Testis (tissue), 3 donors: ENCODE measurements around the gene MEPE. TPM values are rescaled to one million over a fixed set of nuclear protein-coding genes. Genes with fewer than 3 reads are reported as not detected.

Source experiments
- DNase-seq: peaks from one replicate; pipeline ENCODE4 v3.0.0-alpha.2; 2019
- H3K27ac ChIP-seq, 2 donors: fragments of 200-600 bp; sonication (generic); one replicate each; pipeline ENCODE4 v1.5.1; 2019
- H3K27me3 ChIP-seq: fragments of 200-600 bp; sonication (generic); one replicate; pipeline ENCODE4 v1.5.1; 2019
- H3K36me3 ChIP-seq: fragments of 200-600 bp; sonication (generic); one replicate; pipeline ENCODE4 v1.5.1; 2017; ENCODE audit warnings: low read depth; ENCODE audit errors: missing control alignments
- H3K4me1 ChIP-seq: fragments of 200-600 bp; sonication (generic); one replicate; pipeline ENCODE4 v1.5.1; 2019
- H3K4me3 ChIP-seq, 2 donors: fragments of 200-600 bp; sonication (generic); one replicate each; pipeline ENCODE4 v1.5.1; 2017 to 2019
- H3K9me3 ChIP-seq: fragments of 200-600 bp; sonication (generic); one replicate; pipeline ENCODE4 v1.5.1; 2017
- CTCF ChIP-seq, 3 experiments: fragments of 450-650 bp in 2 of 3; fragments of 200-600 bp in 1 of 3; sonication (generic) in 1 of 3; IDR thresholded peaks; one replicate each; pipeline ENCODE4 v1.5.1; 2016 to 2019; ENCODE audit warnings: antibody characterized with exemption in 3 of 3, mild to moderate bottlenecking in 2 of 3, moderate library complexity in 1 of 3
- POLR2A ChIP-seq: fragments of 450-650 bp; IDR thresholded peaks from one replicate; pipeline ENCODE4 v1.6.1; 2017; ENCODE audit warnings: antibody characterized with exemption, mild to moderate bottlenecking, moderate library complexity
- WGBS, 2 donors: methylation state at CpG; one replicate each; pipeline ENCODE4 v1.1.5; 2018; 5-methylcytosine and 5-hydroxymethylcytosine counted together
- intact Hi-C: fragments of 100-400 bp; cut with DNase I; formaldehyde crosslinking; loops from one replicate; pipeline ENCODE4 v1.15.1; 2023; ENCODE audit warnings: low total_unique reads
- polyA plus RNA-seq: library from polyadenylated mRNA; stranded (reverse); fragments of 350-450 nt; fragmentation: Illumina TruSeq; extraction: RNeasy Lipid Tissue Mini Kit (QIAGEN cat#74804); gene quantifications from one replicate; pipeline ENCODE4 v1.2.3, GENCODE V29; 2014; ENCODE audit warnings: low read depth, low replicate concordance; ENCODE audit not compliant: insufficient read depth
- total RNA-seq, 2 donors: library from RNA; depleted of rRNA; stranded (reverse); fragments of >200 nt; gene quantifications; one replicate each; pipeline ENCODE4 v1.2.3, GENCODE V29; 2016

The MEPE gene
- total and polyA plus RNA-seq, 3 donors from 2014 or later: not detected

DNA sequence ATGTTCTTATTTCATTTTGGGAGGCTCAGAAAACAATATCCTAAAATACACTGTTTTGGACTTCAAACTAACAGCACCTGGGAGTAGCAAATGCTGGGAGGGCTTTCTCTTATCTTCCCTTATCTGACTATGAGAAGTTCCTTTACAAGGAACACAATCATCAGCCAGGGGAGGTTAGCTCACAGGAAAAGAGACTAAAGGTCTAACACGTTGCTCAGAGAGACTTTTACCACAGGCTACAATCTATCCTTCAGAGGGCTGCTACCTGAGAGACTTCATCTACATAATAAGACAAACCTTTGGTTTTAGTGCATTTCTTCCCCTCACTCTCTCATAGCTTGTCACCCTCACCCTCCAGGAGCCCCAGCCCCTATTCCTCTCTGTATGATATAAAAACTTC lies 35.8 kb downstream of the MEPE start:
- DNase-seq: no peak
- no peaks in the 10 kb centered on the region for H3K9me3 ChIP-seq
- WGBS, 2 donors: 21 to 30% methylated on average over 1 of the region's 1 CpG
- no peaks in the 10 kb centered on the region for H3K36me3 ChIP-seq
- no peak overlapping the region for H3K4me3 ChIP-seq
- intact Hi-C loops: no loop called here
- H3K4me1 ChIP-seq: peaks cover 11% of the 10 kb centered on the region
- H3K27me3 ChIP-seq: no peaks in the 10 kb centered on the region
- no peak overlapping the region for H3K27ac ChIP-seq
- no peak for TF ChIP-seq POLR2A
- TF ChIP-seq CTCF (IDR thresholded peaks at IDR 0.05): no peak

DNA sequence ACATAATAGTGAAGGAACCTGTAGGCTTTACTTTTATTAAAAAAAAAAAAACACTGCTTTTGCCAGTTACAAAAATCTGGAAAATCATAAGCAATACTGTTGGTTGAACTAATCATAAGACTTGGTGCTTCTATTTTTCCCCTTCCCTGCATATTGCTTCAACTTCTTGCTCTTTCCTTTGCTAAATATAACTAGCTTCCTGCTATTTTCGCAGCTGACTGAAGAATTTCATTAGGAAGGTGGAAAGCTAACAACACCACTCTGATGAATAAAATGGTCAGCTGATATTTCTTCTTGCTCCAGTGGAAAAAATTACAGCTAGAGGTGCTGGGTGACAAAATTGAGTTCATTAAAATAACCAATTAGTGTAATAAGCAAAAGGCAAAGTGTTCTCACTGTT lies 39.3 kb downstream of the MEPE start:
- no peaks in the 10 kb centered on the region for H3K36me3 ChIP-seq
- no peak overlapping the region for H3K4me3 ChIP-seq
- no peaks in the 10 kb centered on the region for H3K27me3 ChIP-seq
- no peak for TF ChIP-seq POLR2A
- no peak for TF ChIP-seq CTCF (IDR thresholded peaks at IDR 0.05)
- no peak for DNase-seq
- intact Hi-C loops: no loop called here
- H3K27ac ChIP-seq: no peak overlapping the region
- 43 to 62% methylated on average over 1 of the region's 1 CpG for WGBS, 2 donors
- H3K4me1 ChIP-seq: no peaks in the 10 kb centered on the region
- no peaks in the 10 kb centered on the region for H3K9me3 ChIP-seq

DNA sequence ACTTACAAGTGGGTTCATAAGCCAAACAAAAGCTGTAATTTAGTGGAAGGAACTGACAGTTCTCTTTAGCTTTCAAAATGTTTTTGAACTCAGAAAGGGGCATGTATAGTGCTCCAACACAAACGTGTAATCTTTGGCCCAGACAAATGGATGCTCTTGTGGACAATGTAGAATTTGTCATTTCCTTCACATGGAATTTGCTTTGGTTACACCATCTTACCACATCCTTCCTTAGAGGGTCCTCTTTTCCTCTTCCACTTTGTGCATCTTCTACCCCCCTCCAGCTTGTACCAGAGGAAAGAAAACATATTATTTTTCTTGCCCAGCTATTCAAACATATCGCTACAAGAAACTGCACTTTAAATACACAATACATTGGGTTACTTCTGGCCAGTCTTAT lies 42.4 kb downstream of the MEPE start:
- TF ChIP-seq POLR2A (no peak), CTCF (IDR thresholded peaks at IDR 0.05) (no peak)
- Histone ChIP-seq H3K27me3 (no peaks in the 10 kb centered on the region), H3K27ac (no peak overlapping the region), H3K36me3 (no peaks in the 10 kb centered on the region), H3K4me3 (no peak overlapping the region), H3K4me1 (no peaks in the 10 kb centered on the region), H3K9me3 (no peaks in the 10 kb centered on the region)
- 85% methylated on average over 2 of the region's 2 CpGs for WGBS, 2 donors
- intact Hi-C loops: no loop called here
- no peak for DNase-seq

GRCh38 chr4:87880106-87880505 lies 47.3 kb downstream of the MEPE start:
- Histone ChIP-seq H3K27me3 (no peaks in the 10 kb centered on the region), H3K4me3 (no peak overlapping the region), H3K27ac (no peak overlapping the region), H3K9me3 (no peaks in the 10 kb centered on the region), H3K4me1 (no peaks in the 10 kb centered on the region), H3K36me3 (no peaks in the 10 kb centered on the region)
- WGBS, 2 donors: 46 to 70% methylated on average over 1 of the region's 1 CpG
- TF ChIP-seq CTCF (IDR thresholded peaks at IDR 0.05) (no peak), POLR2A (no peak)
- intact Hi-C loops: no loop called here
- no peak for DNase-seq

DNA sequence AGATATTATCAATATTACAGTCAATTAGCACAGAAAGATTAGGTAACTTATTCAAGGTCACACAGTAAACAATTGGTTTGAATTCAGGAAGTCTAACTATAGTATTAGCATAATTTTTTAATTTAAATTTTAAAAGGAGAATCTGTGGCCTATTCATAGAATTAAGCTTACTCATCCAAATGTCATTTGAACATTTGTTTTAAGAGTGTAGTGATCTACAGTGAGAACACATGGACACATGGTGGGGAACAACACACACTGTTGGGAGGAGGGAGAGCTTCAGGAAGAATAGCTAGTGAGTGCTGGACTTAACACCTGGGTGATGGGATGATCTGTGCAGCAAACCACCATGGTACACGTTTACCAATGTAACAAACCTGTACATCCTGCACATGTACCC lies 48.3 kb downstream of the MEPE start:
- no peak overlapping the region for H3K4me3 ChIP-seq
- DNase-seq: no peak
- intact Hi-C loops: no loop called here
- no peaks in the 10 kb centered on the region for H3K27me3 ChIP-seq
- H3K4me1 ChIP-seq: no peaks in the 10 kb centered on the region
- TF ChIP-seq POLR2A (no peak), CTCF (IDR thresholded peaks at IDR 0.05) (no peak)
- H3K36me3 ChIP-seq: no peaks in the 10 kb centered on the region
- no peaks in the 10 kb centered on the region for H3K9me3 ChIP-seq
- no peak overlapping the region for H3K27ac ChIP-seq
- 72 to 83% methylated on average over 1 of the region's 1 CpG for WGBS, 2 donors
